ENCODE measurements around the gene SMO.

SMO gene

DNA sequence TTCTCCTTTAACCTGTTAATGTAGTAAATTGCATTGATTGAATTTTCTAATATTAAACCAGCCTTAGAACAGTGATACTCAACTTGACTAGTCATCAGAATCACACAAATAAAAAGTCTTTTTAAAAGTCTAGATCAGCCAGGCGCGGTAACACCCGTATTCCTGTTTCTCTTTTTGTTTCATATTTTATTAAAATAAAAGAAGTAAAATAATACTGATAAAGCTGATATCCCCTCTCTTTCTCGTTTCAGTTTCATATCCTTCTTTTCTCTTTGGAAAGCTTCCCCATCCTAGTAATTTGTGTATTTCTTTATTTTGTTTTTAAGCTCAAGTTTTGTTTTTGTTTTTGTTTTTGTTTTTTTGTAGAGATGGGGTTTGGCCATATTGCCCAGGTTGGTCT is 9.3 kb downstream of the SMO start:
- no peak overlapping the region for H3K4me3 ChIP-seq (ENCODE audit: control insufficient read depth, low read depth, low read length)
- DNase-seq (ENCODE audit: low read depth) = no peak
- TF ChIP-seq, protein P1, sequence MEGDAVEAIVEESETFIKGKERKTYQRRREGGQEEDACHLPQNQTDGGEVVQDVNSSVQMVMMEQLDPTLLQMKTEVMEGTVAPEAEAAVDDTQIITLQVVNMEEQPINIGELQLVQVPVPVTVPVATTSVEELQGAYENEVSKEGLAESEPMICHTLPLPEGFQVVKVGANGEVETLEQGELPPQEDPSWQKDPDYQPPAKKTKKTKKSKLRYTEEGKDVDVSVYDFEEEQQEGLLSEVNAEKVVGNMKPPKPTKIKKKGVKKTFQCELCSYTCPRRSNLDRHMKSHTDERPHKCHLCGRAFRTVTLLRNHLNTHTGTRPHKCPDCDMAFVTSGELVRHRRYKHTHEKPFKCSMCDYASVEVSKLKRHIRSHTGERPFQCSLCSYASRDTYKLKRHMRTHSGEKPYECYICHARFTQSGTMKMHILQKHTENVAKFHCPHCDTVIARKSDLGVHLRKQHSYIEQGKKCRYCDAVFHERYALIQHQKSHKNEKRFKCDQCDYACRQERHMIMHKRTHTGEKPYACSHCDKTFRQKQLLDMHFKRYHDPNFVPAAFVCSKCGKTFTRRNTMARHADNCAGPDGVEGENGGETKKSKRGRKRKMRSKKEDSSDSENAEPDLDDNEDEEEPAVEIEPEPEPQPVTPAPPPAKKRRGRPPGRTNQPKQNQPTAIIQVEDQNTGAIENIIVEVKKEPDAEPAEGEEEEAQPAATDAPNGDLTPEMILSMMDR (IDR thresholded peaks at IDR 0.05; ENCODE audit: control insufficient read depth, insufficient read depth, low read depth, low read length, missing control alignments) = no peak

DNA sequence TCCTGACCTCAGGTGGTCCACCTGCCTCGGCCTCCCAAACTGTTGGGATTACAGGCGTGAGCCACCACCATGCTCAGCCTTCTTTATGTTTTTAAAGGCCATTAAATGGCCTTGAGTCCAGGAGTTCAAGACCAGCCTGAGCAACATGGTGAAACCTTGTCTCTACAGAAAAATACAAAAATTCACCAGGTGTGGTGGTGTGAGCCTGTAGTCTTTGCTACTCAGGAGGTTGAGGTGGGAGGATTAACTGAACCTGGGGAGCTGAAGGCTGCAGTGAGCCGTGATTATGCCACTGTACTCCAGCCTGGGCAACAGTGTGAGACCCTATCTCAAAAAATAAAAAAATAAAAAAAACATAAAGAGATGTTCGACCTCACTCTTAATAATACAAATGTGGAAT is 11.0 kb downstream of the SMO start:
- TF ChIP-seq, protein P1 (IDR thresholded peaks at IDR 0.05; ENCODE audit: control insufficient read depth, insufficient read depth, low read depth, low read length, missing control alignments) = no peak
- no peak overlapping the region for H3K4me3 ChIP-seq (ENCODE audit: control insufficient read depth, low read depth, low read length)
- DNase-seq (ENCODE audit: low read depth) = no peak

DNA sequence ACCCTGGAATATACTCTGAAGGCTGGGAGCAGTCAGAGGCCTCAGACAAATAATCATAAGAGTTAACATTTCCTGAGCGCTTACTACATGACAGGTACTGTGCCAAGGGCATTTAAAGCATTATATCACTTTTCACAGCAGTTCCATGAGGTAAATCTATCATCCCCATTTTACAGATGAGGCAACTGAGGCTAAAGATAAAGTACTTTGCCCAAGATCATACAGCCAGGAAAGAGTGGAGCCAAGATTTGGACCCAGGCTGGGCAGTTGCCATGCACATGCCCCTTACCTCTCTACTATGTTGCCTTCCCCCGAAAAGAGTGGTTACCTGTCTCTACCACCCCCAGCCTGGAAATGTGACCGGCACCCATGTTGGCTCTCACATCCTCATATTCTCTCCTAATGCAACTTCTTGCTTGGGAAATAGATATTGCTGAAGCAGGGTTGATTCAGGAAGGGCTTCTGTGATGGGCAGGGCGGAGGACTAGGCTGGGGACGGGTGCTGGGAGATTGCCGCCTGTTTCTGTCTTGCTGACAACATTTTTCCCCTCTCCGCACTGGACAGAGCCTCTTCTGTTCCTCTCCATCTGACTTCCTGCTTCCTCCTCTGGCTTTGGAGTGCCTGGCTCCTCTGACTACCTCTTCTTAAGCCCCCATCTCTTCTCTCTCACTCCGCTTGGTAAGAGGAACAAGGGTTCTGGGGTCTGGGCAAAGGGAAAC is 13.8 kb downstream of the SMO start:
- DNase-seq (ENCODE audit: low read depth) = no peak
- H3K4me3 ChIP-seq (ENCODE audit: control insufficient read depth, low read depth, low read length) = no peak overlapping the region
- TF ChIP-seq, protein P1 (IDR thresholded peaks at IDR 0.05; ENCODE audit: control insufficient read depth, insufficient read depth, low read depth, low read length, missing control alignments) = no peak

DNA sequence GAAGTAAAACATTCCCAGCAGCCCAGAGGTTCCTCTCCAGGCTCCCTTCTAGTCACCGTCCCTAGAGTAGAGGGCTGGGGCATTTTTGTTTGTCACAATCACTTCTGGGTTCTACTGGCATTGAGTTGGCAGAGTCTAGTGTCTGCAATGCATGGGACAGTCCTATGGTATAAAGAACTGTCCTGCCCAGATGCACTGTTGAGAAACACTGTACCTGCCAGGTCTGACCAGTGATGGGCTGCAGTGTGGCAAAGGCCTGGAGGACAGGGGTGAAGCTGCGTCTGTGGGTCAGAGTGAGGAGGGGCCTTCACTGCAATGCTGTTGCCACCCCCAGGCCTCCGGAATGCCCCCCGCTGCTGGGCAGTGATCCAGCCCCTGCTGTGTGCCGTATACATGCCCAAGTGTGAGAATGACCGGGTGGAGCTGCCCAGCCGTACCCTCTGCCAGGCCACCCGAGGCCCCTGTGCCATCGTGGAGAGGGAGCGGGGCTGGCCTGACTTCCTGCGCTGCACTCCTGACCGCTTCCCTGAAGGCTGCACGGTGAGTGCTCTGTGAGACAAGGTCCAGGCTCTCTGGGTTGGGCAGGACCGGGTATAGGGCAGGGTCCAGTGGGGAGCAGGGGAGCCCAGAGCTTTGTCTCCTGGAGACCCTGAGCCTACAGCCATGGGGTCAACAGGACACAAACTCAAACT is 14.8 kb downstream of the SMO start:
- no peak overlapping the region for H3K4me3 ChIP-seq (ENCODE audit: control insufficient read depth, low read depth, low read length)
- TF ChIP-seq, protein P1 (IDR thresholded peaks at IDR 0.05; ENCODE audit: control insufficient read depth, insufficient read depth, low read depth, low read length, missing control alignments) = no peak
- no peak for DNase-seq (ENCODE audit: low read depth)

DNA sequence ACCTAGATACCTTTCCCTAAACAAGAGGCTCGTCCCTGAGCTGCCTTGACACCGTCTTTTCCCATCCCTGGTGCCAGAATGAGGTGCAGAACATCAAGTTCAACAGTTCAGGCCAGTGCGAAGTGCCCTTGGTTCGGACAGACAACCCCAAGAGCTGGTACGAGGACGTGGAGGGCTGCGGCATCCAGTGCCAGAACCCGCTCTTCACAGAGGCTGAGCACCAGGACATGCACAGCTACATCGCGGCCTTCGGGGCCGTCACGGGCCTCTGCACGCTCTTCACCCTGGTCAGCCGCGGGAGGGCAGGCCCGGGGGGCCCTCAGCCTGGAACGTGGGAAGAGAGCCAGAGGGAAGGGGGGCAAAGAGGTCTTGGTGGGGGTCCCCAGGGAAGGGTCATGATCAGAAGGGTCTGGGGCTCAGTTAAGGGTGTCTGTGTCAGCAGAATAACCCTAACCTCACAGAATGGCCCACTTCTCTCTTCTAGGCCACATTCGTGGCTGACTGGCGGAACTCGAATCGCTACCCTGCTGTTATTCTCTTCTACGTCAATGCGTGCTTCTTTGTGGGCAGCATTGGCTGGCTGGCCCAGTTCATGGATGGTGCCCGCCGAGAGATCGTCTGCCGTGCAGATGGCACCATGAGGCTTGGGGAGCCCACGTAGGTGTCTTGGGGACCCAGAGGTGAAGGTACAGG is 16.8 kb downstream of the SMO start:
- TF ChIP-seq, protein P1 (IDR thresholded peaks at IDR 0.05; ENCODE audit: control insufficient read depth, insufficient read depth, low read depth, low read length, missing control alignments) = no peak
- no peak for DNase-seq (ENCODE audit: low read depth)
- no peak overlapping the region for H3K4me3 ChIP-seq (ENCODE audit: control insufficient read depth, low read depth, low read length)

DNA sequence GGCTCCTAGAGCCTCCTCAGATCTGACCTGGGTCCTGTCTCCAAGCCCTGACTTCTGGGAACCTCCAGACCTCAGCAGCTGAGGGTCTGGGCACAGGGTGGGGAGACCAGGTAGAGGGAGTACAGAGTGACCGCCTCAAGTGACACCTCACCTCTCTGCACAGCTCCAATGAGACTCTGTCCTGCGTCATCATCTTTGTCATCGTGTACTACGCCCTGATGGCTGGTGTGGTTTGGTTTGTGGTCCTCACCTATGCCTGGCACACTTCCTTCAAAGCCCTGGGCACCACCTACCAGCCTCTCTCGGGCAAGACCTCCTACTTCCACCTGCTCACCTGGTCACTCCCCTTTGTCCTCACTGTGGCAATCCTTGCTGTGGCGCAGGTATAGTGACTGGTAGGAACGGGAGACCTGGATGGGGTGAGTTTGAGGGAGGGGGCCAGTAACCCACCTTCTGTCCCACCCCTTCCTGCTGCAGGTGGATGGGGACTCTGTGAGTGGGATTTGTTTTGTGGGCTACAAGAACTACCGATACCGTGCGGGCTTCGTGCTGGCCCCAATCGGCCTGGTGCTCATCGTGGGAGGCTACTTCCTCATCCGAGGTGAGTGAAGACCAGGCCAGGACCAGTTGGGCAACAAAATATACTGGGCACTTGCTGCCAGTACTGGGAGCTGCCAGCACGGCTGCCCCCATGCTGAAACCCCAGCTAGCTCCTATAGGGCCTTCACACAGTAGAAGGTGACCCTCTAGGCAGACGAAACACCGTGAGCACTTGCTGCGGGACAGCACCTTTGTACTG is 17.8 kb downstream of the SMO start:
- TF ChIP-seq, protein P1 (IDR thresholded peaks at IDR 0.05; ENCODE audit: control insufficient read depth, insufficient read depth, low read depth, low read length, missing control alignments) = no peak
- no peak for DNase-seq (ENCODE audit: low read depth)
- H3K4me3 ChIP-seq (ENCODE audit: control insufficient read depth, low read depth, low read length) = no peak overlapping the region

All from AG09309 (cell line).